ENCODE measurements around the gene ECE2.

ECE2 gene

GRCh38 chr3:184315871-184316661 lies 40.2 kb downstream of the ECE2 start:
- H3K36me3 ChIP-seq (ENCODE audit: insufficient read depth, insufficient read length, low read length): peaks cover 60% of the 10 kb centered on the region

DNA sequence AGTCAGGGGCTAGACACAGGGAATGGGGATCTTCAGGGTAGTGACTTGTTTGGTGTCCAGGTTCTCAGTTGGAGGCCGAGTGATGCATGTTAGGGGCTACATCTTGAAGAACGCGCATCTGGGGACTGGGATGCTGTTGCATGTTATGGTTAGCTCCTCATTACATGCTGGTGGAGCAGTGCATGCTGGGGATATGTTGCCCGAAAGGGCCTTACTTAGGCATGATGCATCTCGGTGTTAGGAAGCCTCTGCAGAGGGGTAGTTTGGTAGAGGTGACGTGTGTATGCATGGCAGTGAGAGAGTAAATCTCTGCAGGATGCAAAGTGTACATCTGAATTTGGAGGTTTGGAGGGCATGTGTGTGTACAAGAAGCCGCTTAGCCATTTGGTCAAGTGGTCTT lies 41.0 kb downstream of the ECE2 start:
- DNase-seq (ENCODE audit: low read depth, low spot score): no peak
- Histone ChIP-seq H3K9me3 (ENCODE audit: insufficient read depth, low read length) (no peaks in the 10 kb centered on the region), H3K9ac (ENCODE audit: insufficient read length, low read depth) (peak overlapping the region; percentile 23), H3K4me3 (ENCODE audit: insufficient read length, low read depth) (peak overlapping the region; percentile 2), H3K27me3 (ENCODE audit: insufficient read depth, insufficient read length) (no peaks in the 10 kb centered on the region), H3K4me1 (ENCODE audit: insufficient read depth, insufficient read length) (peaks cover 21% of the 10 kb centered on the region), H3K36me3 (ENCODE audit: insufficient read depth, insufficient read length, low read length) (peaks cover 67% of the 10 kb centered on the region)
- TF ChIP-seq SUZ12 (IDR thresholded peaks at IDR 0.05; ENCODE audit: extremely low read depth, insufficient read depth, insufficient read length): no peak
- no peak for TF ChIP-seq YY1 (IDR thresholded peaks at IDR 0.05; ENCODE audit: insufficient read depth, insufficient read length)
- TF ChIP-seq ZNF274 (IDR thresholded peaks at IDR 0.05; ENCODE audit: low read depth, low read length): no peak

More at GRCh38 chr3:184315871-184316661, 40.2 kb downstream of the ECE2 start:
- no peak for TF ChIP-seq YY1 (IDR thresholded peaks at IDR 0.05; ENCODE audit: insufficient read depth, insufficient read length)
- TF ChIP-seq ZNF274 (IDR thresholded peaks at IDR 0.05; ENCODE audit: low read depth, low read length): no peak
- no peak for TF ChIP-seq SUZ12 (IDR thresholded peaks at IDR 0.05; ENCODE audit: extremely low read depth, insufficient read depth, insufficient read length)
- H3K9ac ChIP-seq (ENCODE audit: insufficient read length, low read depth): peak overlapping the region; percentile 97
- no peaks in the 10 kb centered on the region for H3K9me3 ChIP-seq (ENCODE audit: insufficient read depth, low read length)
- peak overlapping the region; percentile 93 for H3K4me3 ChIP-seq (ENCODE audit: insufficient read length, low read depth)
- no peaks in the 10 kb centered on the region for H3K27me3 ChIP-seq (ENCODE audit: insufficient read depth, insufficient read length)
- H3K4me1 ChIP-seq (ENCODE audit: insufficient read depth, insufficient read length): peaks cover 21% of the 10 kb centered on the region
- no peak for DNase-seq (ENCODE audit: low read depth, low spot score)

DNA sequence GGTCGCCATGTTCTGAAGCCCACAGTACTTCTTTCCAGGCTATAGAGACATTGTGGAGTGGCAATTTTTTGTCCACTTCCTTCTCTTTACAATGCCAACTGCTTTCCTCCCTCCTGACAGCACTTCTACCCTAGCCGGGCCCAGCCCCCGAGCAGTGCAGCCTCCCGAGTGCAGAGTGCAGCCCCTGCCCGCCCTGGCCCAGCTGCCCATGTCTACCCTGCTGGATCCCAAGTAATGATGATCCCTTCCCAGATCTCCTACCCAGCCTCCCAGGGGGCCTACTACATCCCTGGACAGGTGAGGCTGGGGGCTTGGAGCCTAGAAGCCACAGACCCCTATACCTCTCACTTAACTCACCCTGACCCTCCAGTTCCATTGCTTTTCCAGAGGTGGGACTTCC lies 41.4 kb downstream of the ECE2 start:
- H3K9ac ChIP-seq (ENCODE audit: insufficient read length, low read depth): peak overlapping the region; percentile 23
- no peak for DNase-seq (ENCODE audit: low read depth, low spot score)

GRCh38 chr3:184320104-184320445 lies 44.3 kb downstream of the ECE2 start:
- Histone ChIP-seq H3K4me1 (ENCODE audit: insufficient read depth, insufficient read length) (peaks cover 21% of the 10 kb centered on the region), H3K4me3 (ENCODE audit: insufficient read length, low read depth) (no peak overlapping the region), H3K27me3 (ENCODE audit: insufficient read depth, insufficient read length) (no peaks in the 10 kb centered on the region), H3K9ac (ENCODE audit: insufficient read length, low read depth) (no peak overlapping the region), H3K9me3 (ENCODE audit: insufficient read depth, low read length) (no peaks in the 10 kb centered on the region), H3K36me3 (ENCODE audit: insufficient read depth, insufficient read length, low read length) (peaks cover 98% of the 10 kb centered on the region)
- no peak for DNase-seq (ENCODE audit: low read depth, low spot score)
- TF ChIP-seq ZNF274 (IDR thresholded peaks at IDR 0.05; ENCODE audit: low read depth, low read length): no peak
- TF ChIP-seq SUZ12 (IDR thresholded peaks at IDR 0.05; ENCODE audit: extremely low read depth, insufficient read depth, insufficient read length): no peak
- no peak for TF ChIP-seq YY1 (IDR thresholded peaks at IDR 0.05; ENCODE audit: insufficient read depth, insufficient read length)

More for the DNA sequence above, 41.4 kb downstream of the ECE2 start:
- Histone ChIP-seq H3K4me3 (ENCODE audit: insufficient read length, low read depth) (no peak overlapping the region), H3K27me3 (ENCODE audit: insufficient read depth, insufficient read length) (no peaks in the 10 kb centered on the region), H3K4me1 (ENCODE audit: insufficient read depth, insufficient read length) (peaks cover 21% of the 10 kb centered on the region), H3K9me3 (ENCODE audit: insufficient read depth, low read length) (no peaks in the 10 kb centered on the region), H3K36me3 (ENCODE audit: insufficient read depth, insufficient read length, low read length) (peaks cover 71% of the 10 kb centered on the region)
- no peak for TF ChIP-seq SUZ12 (IDR thresholded peaks at IDR 0.05; ENCODE audit: extremely low read depth, insufficient read depth, insufficient read length)
- TF ChIP-seq ZNF274 (IDR thresholded peaks at IDR 0.05; ENCODE audit: low read depth, low read length): no peak
- TF ChIP-seq YY1 (IDR thresholded peaks at IDR 0.05; ENCODE audit: insufficient read depth, insufficient read length): no peak

DNA sequence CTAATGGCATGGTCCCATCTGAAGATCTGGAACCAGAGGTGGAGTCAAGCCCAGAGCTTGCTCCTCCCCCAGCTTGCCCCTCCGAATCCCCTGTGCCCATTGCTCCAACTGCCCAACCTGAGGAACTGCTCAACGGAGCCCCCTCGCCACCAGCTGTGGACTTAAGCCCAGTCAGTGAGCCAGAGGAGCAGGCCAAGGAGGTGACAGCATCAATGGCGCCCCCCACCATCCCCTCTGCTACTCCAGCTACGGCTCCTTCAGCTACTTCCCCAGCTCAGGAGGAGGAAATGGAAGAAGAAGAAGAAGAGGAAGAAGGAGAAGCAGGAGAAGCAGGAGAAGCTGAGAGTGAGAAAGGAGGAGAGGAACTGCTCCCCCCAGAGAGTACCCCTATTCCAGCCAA lies 45.8 kb downstream of the ECE2 start:
- no peaks in the 10 kb centered on the region for H3K9me3 ChIP-seq (ENCODE audit: insufficient read depth, low read length)
- TF ChIP-seq YY1 (IDR thresholded peaks at IDR 0.05; ENCODE audit: insufficient read depth, insufficient read length): no peak
- no peak for TF ChIP-seq SUZ12 (IDR thresholded peaks at IDR 0.05; ENCODE audit: extremely low read depth, insufficient read depth, insufficient read length)
- no peak for TF ChIP-seq ZNF274 (IDR thresholded peaks at IDR 0.05; ENCODE audit: low read depth, low read length)
- H3K36me3 ChIP-seq (ENCODE audit: insufficient read depth, insufficient read length, low read length): peaks cover 98% of the 10 kb centered on the region
- no peak overlapping the region for H3K9ac ChIP-seq (ENCODE audit: insufficient read length, low read depth)
- H3K4me1 ChIP-seq (ENCODE audit: insufficient read depth, insufficient read length): peaks cover 14% of the 10 kb centered on the region
- H3K27me3 ChIP-seq (ENCODE audit: insufficient read depth, insufficient read length): no peaks in the 10 kb centered on the region
- no peak overlapping the region for H3K4me3 ChIP-seq (ENCODE audit: insufficient read length, low read depth)
- no peak for DNase-seq (ENCODE audit: low read depth, low spot score)

- TF ChIP-seq SUZ12 (IDR thresholded peaks at IDR 0.05; ENCODE audit: extremely low read depth, insufficient read depth, insufficient read length): no peak
- no peak for TF ChIP-seq YY1 (IDR thresholded peaks at IDR 0.05; ENCODE audit: insufficient read depth, insufficient read length)
- no peak for TF ChIP-seq ZNF274 (IDR thresholded peaks at IDR 0.05; ENCODE audit: low read depth, low read length)
- no peak for DNase-seq (ENCODE audit: low read depth, low spot score)
- H3K36me3 ChIP-seq (ENCODE audit: insufficient read depth, insufficient read length, low read length): peaks cover 98% of the 10 kb centered on the region
These were observed 47.1 kb downstream of the ECE2 start for GRCh38 chr3:184322731-184323487.

GRCh38 chr3:184323696-184324095 lies 47.9 kb downstream of the ECE2 start:
- Histone ChIP-seq H3K36me3 (ENCODE audit: insufficient read depth, insufficient read length, low read length) (peaks cover 99% of the 10 kb centered on the region), H3K27me3 (ENCODE audit: insufficient read depth, insufficient read length) (no peaks in the 10 kb centered on the region), H3K4me1 (ENCODE audit: insufficient read depth, insufficient read length) (peaks cover 8% of the 10 kb centered on the region), H3K9me3 (ENCODE audit: insufficient read depth, low read length) (no peaks in the 10 kb centered on the region), H3K4me3 (ENCODE audit: insufficient read length, low read depth) (no peak overlapping the region), H3K9ac (ENCODE audit: insufficient read length, low read depth) (no peak overlapping the region)
- no peak for TF ChIP-seq SUZ12 (IDR thresholded peaks at IDR 0.05; ENCODE audit: extremely low read depth, insufficient read depth, insufficient read length)
- no peak for TF ChIP-seq ZNF274 (IDR thresholded peaks at IDR 0.05; ENCODE audit: low read depth, low read length)
- no peak for TF ChIP-seq YY1 (IDR thresholded peaks at IDR 0.05; ENCODE audit: insufficient read depth, insufficient read length)
- DNase-seq (ENCODE audit: low read depth, low spot score): no peak

More at GRCh38 chr3:184322731-184323487, 47.1 kb downstream of the ECE2 start:
- no peak overlapping the region for H3K4me3 ChIP-seq (ENCODE audit: insufficient read length, low read depth)
- no peaks in the 10 kb centered on the region for H3K9me3 ChIP-seq (ENCODE audit: insufficient read depth, low read length)
- peaks cover 8% of the 10 kb centered on the region for H3K4me1 ChIP-seq (ENCODE audit: insufficient read depth, insufficient read length)
- H3K27me3 ChIP-seq (ENCODE audit: insufficient read depth, insufficient read length): no peaks in the 10 kb centered on the region
- no peak overlapping the region for H3K9ac ChIP-seq (ENCODE audit: insufficient read length, low read depth)

Data from NT2/D1 (cell line).